Thyroid gland (tissue), 4 donors: ENCODE data around the gene ZNRF4. TPM values are rescaled to one million over a fixed set of nuclear protein-coding genes. Genes with fewer than 3 reads are reported as not detected.

Experiments used
- DNase-seq, 2 donors: peaks; one replicate each; pipeline ENCODE4 v3.0.0-alpha.2; 2019
- H3K27ac ChIP-seq, 3 donors: fragments of 200-600 bp; sonication (generic); 1 replicate in 2 of 3; 2 replicates in 1 of 3; pipeline ENCODE4 v1.5.1; 2016 to 2019; ENCODE audit warnings: mild to moderate bottlenecking in 1 of 3, moderate library complexity in 1 of 3
- H3K27me3 ChIP-seq: fragments of 200-600 bp; sonication (generic); one replicate; pipeline ENCODE4 v1.5.1; 2019
- H3K36me3 ChIP-seq, 2 donors: fragments of 200-600 bp; sonication (generic); one replicate each; pipeline ENCODE4 v1.5.1; 2016 to 2019
- H3K4me1 ChIP-seq, 2 donors: fragments of 200-600 bp; sonication (generic); one replicate each; pipeline ENCODE4 v1.5.1; 2017 to 2019
- H3K4me3 ChIP-seq, 3 donors: fragments of 200-600 bp; sonication (generic); replicated peaks in 1 of 3; 1 replicate in 2 of 3; 2 replicates in 1 of 3; pipeline ENCODE4 v1.5.1; 2016; ENCODE audit warnings: mild to moderate bottlenecking in 1 of 3
- H3K9me3 ChIP-seq: fragments of 200-600 bp; sonication (generic); one replicate; pipeline ENCODE4 v1.5.1; 2017
- CTCF ChIP-seq, 6 experiments: fragments of 200-600 bp in 3 of 6; fragments of 450-650 bp in 3 of 6; sonication (generic) in 3 of 6; IDR thresholded peaks; one replicate each; pipeline ENCODE4 v1.5.1; 2016 to 2019; ENCODE audit warnings: antibody characterized with exemption in 6 of 6, mild to moderate bottlenecking in 2 of 6, inconsistent platforms in 1 of 6, moderate library complexity in 1 of 6
- POLR2A ChIP-seq, 2 donors: fragments of 450-650 bp; IDR thresholded peaks; one replicate each; pipeline ENCODE4 v1.6.1; 2017; ENCODE audit warnings: antibody characterized with exemption in 2 of 2, mild to moderate bottlenecking in 2 of 2, moderate library complexity in 1 of 2
- WGBS, 2 donors: methylation state at CpG; one replicate each; pipeline ENCODE4 v1.1.5; 2017; 5-methylcytosine and 5-hydroxymethylcytosine counted together
- intact Hi-C: fragments of 100-400 bp; cut with DNase I; formaldehyde crosslinking; loops from one replicate; pipeline ENCODE4 v1.15.1; 2023
- total RNA-seq, 4 donors: library from RNA; depleted of rRNA; stranded (reverse); fragments of >200 nt; gene quantifications; one replicate each; pipeline ENCODE4 v1.2.3, GENCODE V29; 2016

ZNRF4 gene
- total RNA-seq, 4 donors from 2014 or later = 0.40 TPM; not detected in 3

GRCh38 chr19:5498830-5499550 is 43.8 kb downstream of the ZNRF4 start:
- Histone ChIP-seq H3K9me3 (no peaks in the 10 kb centered on the region), H3K4me3 (no peak overlapping the region), H3K4me1 (no peaks in the 10 kb centered on the region), H3K36me3 (no peaks in the 10 kb centered on the region), H3K27ac (no peak overlapping the region), H3K27me3 (no peaks in the 10 kb centered on the region)
- TF ChIP-seq CTCF (IDR thresholded peaks at IDR 0.05) (no peak), POLR2A (IDR thresholded peaks at IDR 0.05) (no peak)
- intact Hi-C loops = no loop called here
- DNase-seq = no peak
- WGBS, 2 donors = 17 to 21% methylated on average over 7 to 13 of the region's 22 CpGs

- no peaks in the 10 kb centered on the region for H3K27me3 ChIP-seq
- intact Hi-C loops = no loop called here
- H3K27ac ChIP-seq = no peak overlapping the region
- H3K36me3 ChIP-seq = no peaks in the 10 kb centered on the region
- TF ChIP-seq CTCF (IDR thresholded peaks at IDR 0.05) (no peak), POLR2A (IDR thresholded peaks at IDR 0.05) (no peak)
- no peak overlapping the region for H3K4me3 ChIP-seq
- no peak for DNase-seq
- no peaks in the 10 kb centered on the region for H3K9me3 ChIP-seq
- WGBS, 2 donors = 84 to 91% methylated on average over 2 of the region's 2 CpGs
- no peaks in the 10 kb centered on the region for H3K4me1 ChIP-seq
Observed at GRCh38 chr19:5501907-5502306, 46.7 kb downstream of the ZNRF4 start.

DNA sequence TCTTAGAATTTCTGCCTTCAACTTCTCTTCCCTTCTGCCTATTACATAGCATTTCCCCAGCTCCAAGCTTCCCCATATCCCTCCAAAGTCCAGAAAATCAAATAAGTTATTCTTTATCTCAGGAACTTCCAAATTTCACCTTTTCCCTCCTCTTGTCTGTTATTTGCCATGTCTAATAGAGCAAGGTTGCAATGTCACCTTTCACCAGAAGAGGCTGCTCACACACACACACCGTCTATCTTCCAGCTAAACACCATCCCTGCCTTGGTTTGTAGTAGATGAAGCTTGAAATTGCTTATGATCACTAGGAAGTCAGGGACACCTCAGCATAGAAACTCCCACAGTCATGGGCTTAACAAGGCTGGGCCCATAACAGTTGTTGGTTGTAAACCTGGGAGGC is 48.4 kb downstream of the ZNRF4 start:
- Histone ChIP-seq H3K9me3 (no peaks in the 10 kb centered on the region), H3K4me1 (no peaks in the 10 kb centered on the region), H3K27me3 (no peaks in the 10 kb centered on the region), H3K27ac (no peak overlapping the region), H3K36me3 (no peaks in the 10 kb centered on the region), H3K4me3 (no peak overlapping the region)
- WGBS, 2 donors = 63 to 73% methylated on average over 1 of the region's 1 CpG
- TF ChIP-seq CTCF (IDR thresholded peaks at IDR 0.05) = no peak
- intact Hi-C loops = no loop called here
- no peak for DNase-seq

DNA sequence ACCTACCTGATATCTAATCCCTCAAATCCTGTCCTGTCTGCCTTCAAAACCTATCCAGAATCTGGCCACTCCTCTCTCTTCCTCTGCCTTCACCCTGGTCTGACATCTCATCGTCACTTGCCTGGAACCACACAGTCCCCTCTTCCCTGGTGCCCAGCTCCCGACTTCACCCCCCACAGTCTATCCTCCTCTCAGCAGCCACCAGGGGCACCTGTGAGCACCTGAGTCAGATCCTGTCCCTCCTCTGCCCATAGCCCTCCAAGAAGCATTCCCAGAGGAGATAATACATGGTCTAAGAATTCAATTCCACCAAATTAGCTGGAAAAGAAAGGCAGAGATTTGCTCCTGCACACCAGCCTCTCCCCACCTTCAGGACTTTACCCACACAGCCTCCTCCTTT is 48.9 kb downstream of the ZNRF4 start:
- Histone ChIP-seq H3K27ac (no peak overlapping the region), H3K27me3 (no peaks in the 10 kb centered on the region), H3K36me3 (no peaks in the 10 kb centered on the region), H3K9me3 (no peaks in the 10 kb centered on the region), H3K4me1 (no peaks in the 10 kb centered on the region), H3K4me3 (no peak overlapping the region)
- intact Hi-C loops = no loop called here
- TF ChIP-seq POLR2A (IDR thresholded peaks at IDR 0.05) (no peak), CTCF (IDR thresholded peaks at IDR 0.05) (no peak)
- no peak for DNase-seq
- 55 to 58% methylated on average over 2 of the region's 2 CpGs for WGBS, 2 donors

Other genes with a start within 250 kb of the ZNRF4 start
- gene PTPRS, start 114.6 kb upstream of the ZNRF4 start, total RNA-seq = 100 to 1,000 TPM; 182 to 387 (median 289) TPM
- gene TINCR, start 112.5 kb downstream of the ZNRF4 start, total RNA-seq = not detected
- 10 to 100 TPM; 52.2 to 74.5 (median 65.3) TPM for gene SAFB2, start 167.4 kb downstream of the ZNRF4 start, total RNA-seq
- 100 to 1,000 TPM in 2 of 4 donors, 10 to 100 TPM in 2; 70.1 to 129 (median 86.7) TPM for gene SAFB, start 167.7 kb downstream of the ZNRF4 start, total RNA-seq
- 10 to 100 TPM; 20.1 to 68.3 (median 47.2) TPM for gene MICOS13, start 225.1 kb downstream of the ZNRF4 start, total RNA-seq
- gene HSD11B1L, start 225.6 kb downstream of the ZNRF4 start, total RNA-seq = 10 to 100 TPM in 3 of 4 donors, 1 to 10 TPM in 1; 7.3 to 30.4 (median 15.8) TPM
- gene RPL36, start 234.9 kb downstream of the ZNRF4 start, total RNA-seq = 100 to 1,000 TPM; 313 to 561 (median 386) TPM